Kidney epithelial cell (primary cell): ENCODE data around the gene BMPR1B. TPM values are rescaled to one million over a fixed set of nuclear protein-coding genes. Genes with fewer than 3 reads are reported as not detected.
"Not testable (repeated sequence)": the region's sequence is repeated elsewhere in the genome, so short reads cannot be mapped to it uniquely, and the experiment has no call there.

Source experiments
- DNase-seq: peaks from one replicate; pipeline ENCODE4 v3.0.0-alpha.2; 2010; ENCODE audit warnings: low read depth
- H3K27me3 ChIP-seq: 2 replicates; pipeline ENCODE4 v1.6.0; 2011; ENCODE audit warnings: low read length; ENCODE audit not compliant: control insufficient read depth, insufficient read depth
- H3K36me3 ChIP-seq: 2 replicates; pipeline ENCODE4 v1.5.1; 2011; ENCODE audit warnings: low read length; ENCODE audit not compliant: control insufficient read depth, insufficient read depth
- H3K4me3 ChIP-seq: 2 replicates; pipeline ENCODE4 v1.5.1; 2011; ENCODE audit warnings: low read depth, mild to moderate bottlenecking, control low read depth, low read length
- total RNA-seq: library from RNA; depleted of rRNA; stranded (reverse); fragments of >200 nt; gene quantifications from 2 replicates; pipeline ENCODE4 v1.2.3, GENCODE V29; 2015
- TF ChIP-seq, protein P1 (sequence below): IDR thresholded peaks from 2 replicates; pipeline ENCODE4 v1.5.1; 2011; ENCODE audit warnings: mild to moderate bottlenecking, moderate library complexity, low read length, control low read depth, inconsistent platforms; ENCODE audit not compliant: insufficient read depth, poor library complexity, severe bottlenecking

The BMPR1B gene
- total RNA-seq, 1 donor from 2014 or later, result 9.2 TPM

DNA sequence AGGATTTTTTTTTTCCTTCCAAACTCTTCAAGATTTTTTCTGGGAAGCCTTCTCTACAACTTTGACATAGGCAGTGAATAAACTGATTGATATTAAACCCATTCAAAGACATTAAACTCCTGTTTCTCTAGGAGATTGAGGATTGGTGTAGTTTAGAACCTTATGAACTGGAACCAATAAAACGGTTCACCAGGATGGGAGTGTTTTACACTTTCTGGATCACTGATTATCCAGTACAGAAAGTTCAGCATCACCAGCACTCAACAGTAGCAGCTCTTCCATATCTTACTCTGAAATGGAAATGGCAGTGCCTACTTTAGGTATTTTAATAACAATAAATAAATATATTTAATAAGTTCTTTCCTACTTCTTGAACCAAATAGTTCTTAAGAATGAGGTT lies 76.7 kb downstream of the BMPR1B start:
- TF ChIP-seq, protein P1, sequence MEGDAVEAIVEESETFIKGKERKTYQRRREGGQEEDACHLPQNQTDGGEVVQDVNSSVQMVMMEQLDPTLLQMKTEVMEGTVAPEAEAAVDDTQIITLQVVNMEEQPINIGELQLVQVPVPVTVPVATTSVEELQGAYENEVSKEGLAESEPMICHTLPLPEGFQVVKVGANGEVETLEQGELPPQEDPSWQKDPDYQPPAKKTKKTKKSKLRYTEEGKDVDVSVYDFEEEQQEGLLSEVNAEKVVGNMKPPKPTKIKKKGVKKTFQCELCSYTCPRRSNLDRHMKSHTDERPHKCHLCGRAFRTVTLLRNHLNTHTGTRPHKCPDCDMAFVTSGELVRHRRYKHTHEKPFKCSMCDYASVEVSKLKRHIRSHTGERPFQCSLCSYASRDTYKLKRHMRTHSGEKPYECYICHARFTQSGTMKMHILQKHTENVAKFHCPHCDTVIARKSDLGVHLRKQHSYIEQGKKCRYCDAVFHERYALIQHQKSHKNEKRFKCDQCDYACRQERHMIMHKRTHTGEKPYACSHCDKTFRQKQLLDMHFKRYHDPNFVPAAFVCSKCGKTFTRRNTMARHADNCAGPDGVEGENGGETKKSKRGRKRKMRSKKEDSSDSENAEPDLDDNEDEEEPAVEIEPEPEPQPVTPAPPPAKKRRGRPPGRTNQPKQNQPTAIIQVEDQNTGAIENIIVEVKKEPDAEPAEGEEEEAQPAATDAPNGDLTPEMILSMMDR, result no peak
- H3K27me3 ChIP-seq, result no peaks in the 10 kb centered on the region
- H3K36me3 ChIP-seq, result no peaks in the 10 kb centered on the region
- no peak overlapping the region for H3K4me3 ChIP-seq
- no peak for DNase-seq

DNA sequence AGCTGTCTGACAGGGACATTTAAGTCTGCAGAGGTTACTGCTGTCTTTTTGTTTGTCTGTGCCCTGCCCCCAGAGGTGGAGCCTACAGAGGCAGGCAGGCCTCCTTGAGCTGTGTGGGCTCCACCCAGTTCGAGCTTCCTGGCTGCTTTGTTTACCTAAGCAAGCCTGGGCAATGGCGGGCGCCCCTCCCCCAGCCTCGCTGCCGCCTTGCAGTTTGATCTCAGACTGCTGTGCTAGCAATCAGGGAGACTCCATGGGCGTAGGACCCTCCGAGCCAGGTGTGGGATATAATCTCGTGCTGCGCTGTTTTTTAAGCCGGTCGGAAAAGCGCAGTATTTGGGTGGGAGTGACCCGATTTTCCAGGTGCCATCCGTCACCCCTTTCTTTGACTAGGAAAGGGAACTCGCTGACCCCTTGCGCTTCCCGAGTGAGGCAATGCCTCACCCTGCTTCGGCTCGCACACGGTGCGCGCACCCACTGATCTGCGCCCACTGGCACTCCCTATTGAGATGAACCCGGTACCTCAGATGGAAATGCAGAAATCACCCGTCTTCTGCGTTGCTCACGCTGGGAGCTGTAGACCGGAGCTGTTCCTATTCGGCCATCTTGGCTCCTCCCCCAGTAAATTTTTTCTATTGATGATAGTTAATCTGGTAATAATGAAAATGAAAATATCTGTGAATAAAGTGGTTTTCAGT lies 83.6 kb downstream of the BMPR1B start:
- not testable (repeated sequence) for H3K36me3 ChIP-seq, H3K27me3 ChIP-seq, H3K4me3 ChIP-seq, DNase-seq

DNA sequence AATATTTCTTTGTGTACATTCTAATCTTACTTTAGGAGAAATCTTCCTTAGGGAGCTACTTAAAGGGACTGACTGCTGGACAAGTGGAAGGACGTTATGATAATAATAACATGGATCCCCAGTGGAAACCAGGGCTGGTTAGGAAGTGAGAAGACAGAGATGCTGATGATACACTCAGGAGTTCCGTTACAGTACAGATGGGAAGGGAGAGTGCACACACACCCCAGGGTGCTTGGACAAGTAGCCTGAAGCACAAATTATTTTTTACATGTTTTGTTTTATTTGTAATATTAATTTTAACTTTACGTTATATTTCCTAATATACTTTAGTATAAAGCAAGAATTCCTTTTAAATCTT lies 84.1 kb downstream of the BMPR1B start:
- Histone ChIP-seq H3K27me3 (no peaks in the 10 kb centered on the region), H3K4me3 (no peak overlapping the region), H3K36me3 (no peaks in the 10 kb centered on the region)
- no peak for DNase-seq
- TF ChIP-seq, protein P1, result no peak

DNA sequence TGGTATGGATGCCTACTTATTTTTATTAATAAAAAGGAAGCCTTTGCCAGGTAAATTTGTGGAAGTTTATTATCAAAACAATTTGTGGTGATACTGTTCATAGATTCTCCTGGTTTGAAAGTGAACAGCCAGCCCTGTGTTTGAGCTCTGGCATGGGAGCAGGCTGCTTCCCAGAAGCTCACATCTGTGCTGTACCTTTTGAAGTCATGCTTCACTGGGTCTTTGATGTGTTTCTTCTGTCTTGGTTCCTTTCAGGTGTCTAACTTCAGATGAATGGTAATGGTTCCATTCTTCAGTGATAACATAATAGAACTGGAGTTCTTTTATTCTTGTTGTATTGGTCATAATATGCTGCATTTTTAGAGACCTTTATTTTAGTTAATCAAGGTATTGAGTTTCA lies 85.5 kb downstream of the BMPR1B start:
- H3K4me3 ChIP-seq, result no peak overlapping the region
- DNase-seq, result no peak
- no peaks in the 10 kb centered on the region for H3K36me3 ChIP-seq
- no peaks in the 10 kb centered on the region for H3K27me3 ChIP-seq
- TF ChIP-seq, protein P1, result no peak

DNA sequence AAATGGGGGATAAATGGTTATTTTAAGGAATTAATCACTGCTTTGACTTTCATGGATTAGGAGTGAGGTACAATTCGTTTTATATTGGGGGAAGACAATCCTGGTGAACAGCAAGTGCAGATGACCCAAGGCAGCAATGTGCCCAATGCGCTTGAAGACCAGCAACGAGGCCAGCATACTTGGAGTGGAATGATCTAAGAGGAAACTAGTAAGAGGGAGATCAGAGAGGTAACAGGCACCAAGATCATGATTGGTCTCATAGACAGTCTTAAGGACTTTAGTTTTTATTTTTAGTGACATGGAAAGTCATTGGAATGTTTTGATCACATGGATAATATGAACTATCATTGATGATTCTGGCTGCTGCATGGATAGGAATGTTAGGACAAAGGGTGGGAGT lies 90.6 kb downstream of the BMPR1B start:
- DNase-seq, result no peak
- H3K36me3 ChIP-seq, result no peaks in the 10 kb centered on the region
- H3K4me3 ChIP-seq, result no peak overlapping the region
- H3K27me3 ChIP-seq, result no peaks in the 10 kb centered on the region
- TF ChIP-seq, protein P1, result no peak

DNA sequence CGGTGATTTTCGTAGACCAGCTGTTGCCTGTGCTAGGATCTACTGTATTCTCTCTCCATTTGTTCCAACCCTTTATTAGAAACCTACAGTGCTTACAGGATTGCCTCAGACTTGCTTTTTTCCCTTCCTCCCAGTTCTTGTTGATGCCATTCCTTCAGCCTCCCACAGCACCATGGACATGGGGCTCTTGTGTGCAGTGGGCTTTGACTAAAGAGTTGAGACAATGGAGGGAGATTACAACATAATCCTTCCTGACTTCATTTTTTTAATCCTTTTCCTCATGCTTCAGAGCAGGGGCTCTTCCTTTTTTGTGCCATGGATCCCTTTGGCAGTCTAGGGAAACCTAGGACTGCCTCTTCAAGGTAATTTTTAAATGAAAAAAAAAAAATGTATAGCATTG lies 92.1 kb downstream of the BMPR1B start:
- Histone ChIP-seq H3K36me3 (no peaks in the 10 kb centered on the region), H3K4me3 (no peak overlapping the region), H3K27me3 (no peaks in the 10 kb centered on the region)
- TF ChIP-seq, protein P1, result no peak
- DNase-seq, result no peak
